ENCODE data around the gene FGF14.
"Not testable (repeated sequence)": the region's sequence is repeated elsewhere in the genome, so short reads cannot be mapped to it uniquely, and the experiment has no call there.

DNA sequence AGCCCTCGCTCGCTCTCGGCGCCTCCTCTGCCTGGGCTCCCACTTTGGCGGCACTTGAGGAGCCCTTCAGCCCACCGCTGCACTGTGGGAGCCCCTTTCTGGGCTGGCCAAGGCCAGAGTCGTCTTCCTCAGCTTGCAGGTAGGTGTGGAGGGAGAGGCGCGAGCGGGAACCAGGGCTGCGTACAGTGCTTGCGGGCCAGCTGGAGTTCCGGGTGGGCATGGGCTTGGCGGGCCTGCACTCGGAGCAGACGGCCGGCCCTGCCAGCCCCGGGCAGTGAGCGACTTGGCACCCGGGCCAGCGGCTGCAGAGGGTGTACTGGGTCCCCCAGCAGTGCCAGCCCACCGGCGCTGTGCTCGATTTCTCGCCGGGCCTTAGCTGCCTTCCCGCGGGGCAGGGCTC is 333.5 kb downstream of the FGF14 start:
- TF ChIP-seq, protein P1, sequence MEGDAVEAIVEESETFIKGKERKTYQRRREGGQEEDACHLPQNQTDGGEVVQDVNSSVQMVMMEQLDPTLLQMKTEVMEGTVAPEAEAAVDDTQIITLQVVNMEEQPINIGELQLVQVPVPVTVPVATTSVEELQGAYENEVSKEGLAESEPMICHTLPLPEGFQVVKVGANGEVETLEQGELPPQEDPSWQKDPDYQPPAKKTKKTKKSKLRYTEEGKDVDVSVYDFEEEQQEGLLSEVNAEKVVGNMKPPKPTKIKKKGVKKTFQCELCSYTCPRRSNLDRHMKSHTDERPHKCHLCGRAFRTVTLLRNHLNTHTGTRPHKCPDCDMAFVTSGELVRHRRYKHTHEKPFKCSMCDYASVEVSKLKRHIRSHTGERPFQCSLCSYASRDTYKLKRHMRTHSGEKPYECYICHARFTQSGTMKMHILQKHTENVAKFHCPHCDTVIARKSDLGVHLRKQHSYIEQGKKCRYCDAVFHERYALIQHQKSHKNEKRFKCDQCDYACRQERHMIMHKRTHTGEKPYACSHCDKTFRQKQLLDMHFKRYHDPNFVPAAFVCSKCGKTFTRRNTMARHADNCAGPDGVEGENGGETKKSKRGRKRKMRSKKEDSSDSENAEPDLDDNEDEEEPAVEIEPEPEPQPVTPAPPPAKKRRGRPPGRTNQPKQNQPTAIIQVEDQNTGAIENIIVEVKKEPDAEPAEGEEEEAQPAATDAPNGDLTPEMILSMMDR (conservative IDR thresholded peaks at IDR 0.05; ENCODE audit: low read depth in 2 of 2) = not testable (repeated sequence)
- TF ChIP-seq EZH2phosphoT487 (IDR thresholded peaks at IDR 0.05; ENCODE audit: unreplicated experiment); POLR2AphosphoS5 (IDR thresholded peaks at IDR 0.05; ENCODE audit: low read depth); STAT1 (IDR thresholded peaks at IDR 0.05; ENCODE audit: unreplicated experiment); EZH2 (IDR thresholded peaks at IDR 0.05; ENCODE audit: low read depth, unreplicated experiment); CREB1 (CRISPR knock-in tag; IDR thresholded peaks at IDR 0.05; ENCODE audit: low read depth); JUNB (IDR thresholded peaks at IDR 0.05; ENCODE audit: unreplicated experiment); ZNF114 (CRISPR knock-in tag; IDR thresholded peaks at IDR 0.05); ZNF331 (CRISPR knock-in tag; IDR thresholded peaks at IDR 0.05; ENCODE audit: low read depth): not testable (repeated sequence)
- TF ChIP-seq, protein P2, sequence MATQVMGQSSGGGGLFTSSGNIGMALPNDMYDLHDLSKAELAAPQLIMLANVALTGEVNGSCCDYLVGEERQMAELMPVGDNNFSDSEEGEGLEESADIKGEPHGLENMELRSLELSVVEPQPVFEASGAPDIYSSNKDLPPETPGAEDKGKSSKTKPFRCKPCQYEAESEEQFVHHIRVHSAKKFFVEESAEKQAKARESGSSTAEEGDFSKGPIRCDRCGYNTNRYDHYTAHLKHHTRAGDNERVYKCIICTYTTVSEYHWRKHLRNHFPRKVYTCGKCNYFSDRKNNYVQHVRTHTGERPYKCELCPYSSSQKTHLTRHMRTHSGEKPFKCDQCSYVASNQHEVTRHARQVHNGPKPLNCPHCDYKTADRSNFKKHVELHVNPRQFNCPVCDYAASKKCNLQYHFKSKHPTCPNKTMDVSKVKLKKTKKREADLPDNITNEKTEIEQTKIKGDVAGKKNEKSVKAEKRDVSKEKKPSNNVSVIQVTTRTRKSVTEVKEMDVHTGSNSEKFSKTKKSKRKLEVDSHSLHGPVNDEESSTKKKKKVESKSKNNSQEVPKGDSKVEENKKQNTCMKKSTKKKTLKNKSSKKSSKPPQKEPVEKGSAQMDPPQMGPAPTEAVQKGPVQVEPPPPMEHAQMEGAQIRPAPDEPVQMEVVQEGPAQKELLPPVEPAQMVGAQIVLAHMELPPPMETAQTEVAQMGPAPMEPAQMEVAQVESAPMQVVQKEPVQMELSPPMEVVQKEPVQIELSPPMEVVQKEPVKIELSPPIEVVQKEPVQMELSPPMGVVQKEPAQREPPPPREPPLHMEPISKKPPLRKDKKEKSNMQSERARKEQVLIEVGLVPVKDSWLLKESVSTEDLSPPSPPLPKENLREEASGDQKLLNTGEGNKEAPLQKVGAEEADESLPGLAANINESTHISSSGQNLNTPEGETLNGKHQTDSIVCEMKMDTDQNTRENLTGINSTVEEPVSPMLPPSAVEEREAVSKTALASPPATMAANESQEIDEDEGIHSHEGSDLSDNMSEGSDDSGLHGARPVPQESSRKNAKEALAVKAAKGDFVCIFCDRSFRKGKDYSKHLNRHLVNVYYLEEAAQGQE (IDR thresholded peaks at IDR 0.05; ENCODE audit: unreplicated experiment) = not testable (repeated sequence)
- TF ChIP-seq, protein P3, sequence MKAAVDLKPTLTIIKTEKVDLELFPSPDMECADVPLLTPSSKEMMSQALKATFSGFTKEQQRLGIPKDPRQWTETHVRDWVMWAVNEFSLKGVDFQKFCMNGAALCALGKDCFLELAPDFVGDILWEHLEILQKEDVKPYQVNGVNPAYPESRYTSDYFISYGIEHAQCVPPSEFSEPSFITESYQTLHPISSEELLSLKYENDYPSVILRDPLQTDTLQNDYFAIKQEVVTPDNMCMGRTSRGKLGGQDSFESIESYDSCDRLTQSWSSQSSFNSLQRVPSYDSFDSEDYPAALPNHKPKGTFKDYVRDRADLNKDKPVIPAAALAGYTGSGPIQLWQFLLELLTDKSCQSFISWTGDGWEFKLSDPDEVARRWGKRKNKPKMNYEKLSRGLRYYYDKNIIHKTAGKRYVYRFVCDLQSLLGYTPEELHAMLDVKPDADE (IDR thresholded peaks at IDR 0.05) = not testable (repeated sequence)

Measured in GM23338 (cell line).